Astrocyte (in vitro differentiated cells and primary cell): Measurements from ENCODE around the gene LINC00237. TPM values are rescaled to one million over a fixed set of nuclear protein-coding genes. Genes with fewer than 3 reads are reported as not detected.

Experiments
- DNase-seq: peaks from one replicate; pipeline ENCODE4 v3.0.0-alpha.2; 2010; ENCODE audit warnings: low read depth
- FAIRE-seq: peaks from 2 replicates; lab custom pipeline; 2011; peaks lifted over from hg19 to GRCh38; lab: Jason Lieb, UNC
- H2AFZ ChIP-seq: 2 replicates; pipeline ENCODE4 v1.6.0; 2012; ENCODE audit warnings: low read depth, low read length, inconsistent platforms
- H3K27ac ChIP-seq: 2 replicates; pipeline ENCODE4 v1.5.1; 2011; ENCODE audit warnings: low read depth, low read length, inconsistent platforms
- H3K27me3 ChIP-seq: 2 replicates; pipeline ENCODE4 v1.6.0; 2011; ENCODE audit warnings: low read length, inconsistent platforms; ENCODE audit not compliant: insufficient read depth
- H3K36me3 ChIP-seq: 2 replicates; pipeline ENCODE4 v1.5.1; 2011; ENCODE audit warnings: low read length, inconsistent platforms; ENCODE audit not compliant: insufficient read depth
- H3K4me1 ChIP-seq: 2 replicates; pipeline ENCODE4 v1.5.1; 2011; ENCODE audit warnings: low read length, inconsistent platforms; ENCODE audit not compliant: insufficient read depth
- H3K4me2 ChIP-seq: 2 replicates; pipeline ENCODE4 v1.6.0; 2012; ENCODE audit warnings: low read length, inconsistent platforms
- H3K4me3 ChIP-seq: 2 replicates; pipeline ENCODE4 v1.5.1; 2011; ENCODE audit warnings: low read depth, mild to moderate bottlenecking, low read length, inconsistent platforms; ENCODE audit not compliant: insufficient read depth
- H3K79me2 ChIP-seq: 2 replicates; pipeline ENCODE4 v1.6.0; 2012; ENCODE audit warnings: mild to moderate bottlenecking, low read length, inconsistent platforms; ENCODE audit not compliant: insufficient read depth
- H3K9ac ChIP-seq: 2 replicates; pipeline ENCODE4 v1.6.0; 2012; ENCODE audit warnings: mild to moderate bottlenecking, low read length, inconsistent platforms
- H3K9me3 ChIP-seq: 2 replicates; pipeline ENCODE4 v1.5.1; 2012; ENCODE audit warnings: low read depth, mild to moderate bottlenecking, low read length, inconsistent platforms; ENCODE audit not compliant: insufficient read depth
- H4K20me1 ChIP-seq: 2 replicates; pipeline ENCODE4 v1.6.0; 2012; ENCODE audit warnings: low read length, inconsistent platforms; ENCODE audit not compliant: insufficient read depth
- H3K27ac Mint-ChIP-seq: one replicate; pipeline ENCODE4 v1.8.0; 2021; ENCODE audit warnings: mild to moderate bottlenecking, mixed read lengths; ENCODE audit not compliant: unreplicated experiment
- H3K27me3 Mint-ChIP-seq: one replicate; pipeline ENCODE4 v1.8.0; 2021; ENCODE audit warnings: low read depth, mixed read lengths; ENCODE audit not compliant: unreplicated experiment
- H3K36me3 Mint-ChIP-seq: one replicate; pipeline ENCODE4 v1.8.0; 2021; ENCODE audit warnings: low read depth, mixed read lengths; ENCODE audit not compliant: unreplicated experiment
- H3K4me1 Mint-ChIP-seq: one replicate; pipeline ENCODE4 v1.8.0; 2021; ENCODE audit warnings: low read depth, mixed read lengths; ENCODE audit not compliant: unreplicated experiment
- H3K4me3 Mint-ChIP-seq: one replicate; pipeline ENCODE4 v1.8.0; 2021; ENCODE audit warnings: mild to moderate bottlenecking, moderate library complexity, mixed read lengths; ENCODE audit not compliant: unreplicated experiment
- H3K9me3 Mint-ChIP-seq: one replicate; pipeline ENCODE4 v1.8.0; 2021; ENCODE audit warnings: mild to moderate bottlenecking, mixed read lengths; ENCODE audit not compliant: unreplicated experiment
- CTCF ChIP-seq: IDR thresholded peaks from 2 replicates; pipeline ENCODE4 v1.5.1; 2011; ENCODE audit warnings: low read depth, mild to moderate bottlenecking, inconsistent platforms, low read length, moderate library complexity; ENCODE audit not compliant: insufficient read depth
- EZH2 ChIP-seq: IDR thresholded peaks from 2 replicates; pipeline ENCODE4 v1.6.1; 2012; ENCODE audit warnings: mild to moderate bottlenecking, low read length, inconsistent platforms; ENCODE audit not compliant: insufficient read depth
- total RNA-seq: library from RNA; stranded (reverse); gene quantifications from 2 replicates; pipeline ENCODE4 v1.2.1, GENCODE V29; 2021

LINC00237 gene
- total RNA-seq, 1 donor from 2014 or later, result not detected

DNA sequence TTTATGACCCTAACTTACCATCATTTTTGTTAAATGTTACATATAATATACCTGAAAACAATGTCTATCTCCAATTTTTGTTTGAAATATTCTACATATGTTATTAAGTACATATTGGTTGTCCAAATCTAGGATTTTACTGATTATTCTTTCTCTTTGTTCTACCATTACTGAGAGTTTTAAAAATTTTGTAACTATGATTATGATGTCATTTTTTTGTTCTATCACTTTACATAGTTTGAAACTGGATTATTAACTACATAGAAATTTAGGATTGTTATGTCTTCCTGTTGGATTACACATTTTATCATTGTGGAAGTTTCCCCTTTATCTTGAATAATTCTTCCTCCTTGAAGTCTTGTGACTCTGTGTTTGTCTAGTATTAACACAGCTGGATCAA is 41.2 kb downstream of the LINC00237 start:
- TF ChIP-seq CTCF, result no peak
- no peak for TF ChIP-seq EZH2
- H3K79me2 ChIP-seq, result no peaks in the 10 kb centered on the region
- H3K4me2 ChIP-seq, result no peak overlapping the region
- FAIRE-seq (no peak), DNase-seq (no peak)
- H3K36me3 Mint-ChIP-seq, result no peaks in the 10 kb centered on the region
- no peaks in the 10 kb centered on the region for H3K36me3 ChIP-seq
- H3K27me3 Mint-ChIP-seq, result no peaks in the 10 kb centered on the region
- no peaks in the 10 kb centered on the region for H3K9me3 ChIP-seq
- H3K4me1 ChIP-seq, result no peaks in the 10 kb centered on the region
- H3K27me3 ChIP-seq, result no peaks in the 10 kb centered on the region
- H3K4me3 Mint-ChIP-seq, result no peak overlapping the region
- H4K20me1 ChIP-seq, result no peaks in the 10 kb centered on the region
- no peaks in the 10 kb centered on the region for H3K4me1 Mint-ChIP-seq
- no peak overlapping the region for H3K27ac ChIP-seq
- H3K4me3 ChIP-seq, result no peak overlapping the region
- H3K9me3 Mint-ChIP-seq, result peaks cover 2% of the 10 kb centered on the region
- no peak overlapping the region for H2AFZ ChIP-seq
- no peak overlapping the region for H3K27ac Mint-ChIP-seq
- H3K9ac ChIP-seq, result no peak overlapping the region

GRCh38 chr20:21063276-21063675 is 42.9 kb downstream of the LINC00237 start:
- H3K4me1 Mint-ChIP-seq, result no peaks in the 10 kb centered on the region
- no peaks in the 10 kb centered on the region for H3K36me3 ChIP-seq
- H3K79me2 ChIP-seq, result no peaks in the 10 kb centered on the region
- peaks cover 2% of the 10 kb centered on the region for H3K9me3 Mint-ChIP-seq
- H3K4me2 ChIP-seq, result no peak overlapping the region
- FAIRE-seq (no peak), DNase-seq (no peak)
- no peaks in the 10 kb centered on the region for H3K27me3 Mint-ChIP-seq
- no peaks in the 10 kb centered on the region for H4K20me1 ChIP-seq
- no peak overlapping the region for H2AFZ ChIP-seq
- H3K27ac ChIP-seq, result no peak overlapping the region
- H3K9me3 ChIP-seq, result no peaks in the 10 kb centered on the region
- no peaks in the 10 kb centered on the region for H3K27me3 ChIP-seq
- H3K27ac Mint-ChIP-seq, result no peak overlapping the region
- no peak overlapping the region for H3K4me3 Mint-ChIP-seq
- H3K4me3 ChIP-seq, result no peak overlapping the region
- H3K9ac ChIP-seq, result no peak overlapping the region
- TF ChIP-seq EZH2, result no peak
- no peak for TF ChIP-seq CTCF
- H3K4me1 ChIP-seq, result no peaks in the 10 kb centered on the region
- H3K36me3 Mint-ChIP-seq, result no peaks in the 10 kb centered on the region

- Histone ChIP-seq H3K36me3 (no peaks in the 10 kb centered on the region), H3K4me3 (no peak overlapping the region), H3K27me3 (no peaks in the 10 kb centered on the region), H3K9me3 (no peaks in the 10 kb centered on the region), H3K4me2 (no peak overlapping the region), H3K79me2 (no peaks in the 10 kb centered on the region), H2AFZ (no peak overlapping the region), H3K4me1 (no peaks in the 10 kb centered on the region), H3K27ac (no peak overlapping the region), H3K9ac (no peak overlapping the region), H4K20me1 (no peaks in the 10 kb centered on the region)
- no peak overlapping the region for H3K4me3 Mint-ChIP-seq
- TF ChIP-seq CTCF, result no peak
- no peak for TF ChIP-seq EZH2
- FAIRE-seq, result no peak
- peaks cover 2% of the 10 kb centered on the region for H3K27me3 Mint-ChIP-seq
- no peaks in the 10 kb centered on the region for H3K4me1 Mint-ChIP-seq
- H3K36me3 Mint-ChIP-seq, result no peaks in the 10 kb centered on the region
- H3K9me3 Mint-ChIP-seq, result peaks cover 1% of the 10 kb centered on the region
- H3K27ac Mint-ChIP-seq, result no peak overlapping the region
- no peak for DNase-seq
These were observed 53.0 kb downstream of the LINC00237 start for GRCh38 chr20:21053002-21053762.
